ENCODE results near the gene AUTS2. TPM values are rescaled to one million over a fixed set of nuclear protein-coding genes. Genes with fewer than 3 reads are reported as not detected.

AUTS2 gene
- total RNA-seq, 1 experiment from 2014 or later: not detected

DNA sequence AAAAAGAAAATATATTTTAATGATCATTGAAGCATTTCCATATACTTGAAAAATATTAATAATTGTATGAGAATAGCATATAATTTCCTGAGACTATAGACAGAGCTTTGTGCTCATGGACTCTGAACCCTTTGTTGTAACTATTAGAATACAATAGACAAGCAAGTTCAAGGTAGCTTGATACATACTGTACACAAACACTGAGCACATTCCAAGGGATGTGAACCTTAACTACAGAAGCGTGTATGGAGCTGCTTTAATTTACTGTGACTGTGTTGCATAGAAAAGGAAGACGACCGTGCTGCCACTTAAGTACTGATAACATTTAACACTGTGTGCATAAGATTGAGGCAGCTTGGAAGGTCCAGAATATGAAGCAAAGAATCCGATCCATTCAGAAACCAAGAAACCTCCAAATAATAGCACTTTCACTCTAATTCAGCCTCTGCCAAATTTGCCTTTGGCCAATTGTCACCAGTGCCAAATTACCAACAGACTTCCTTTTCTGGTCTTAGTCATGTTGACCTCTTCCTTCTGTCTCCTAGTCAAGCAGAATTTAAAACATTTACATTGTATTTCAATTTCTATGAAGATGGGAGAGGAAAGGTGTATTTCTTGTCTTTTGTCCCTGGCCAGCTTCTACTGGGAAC is 967.6 kb downstream of the AUTS2 start:
- no peak overlapping the region for H3K4me3 Mint-ChIP-seq (ENCODE audit: low read depth, unreplicated experiment)
- H3K27ac Mint-ChIP-seq (ENCODE audit: unreplicated experiment): no peak overlapping the region
- no peak for TF ChIP-seq CTCF (IDR thresholded peaks at IDR 0.05; ENCODE audit: unreplicated experiment)
- CTCF ChIA-PET: no interaction called here
- no peaks in the 10 kb centered on the region for H3K27me3 Mint-ChIP-seq (ENCODE audit: unreplicated experiment)
- H3K9me3 Mint-ChIP-seq (ENCODE audit: low read depth, unreplicated experiment): peaks cover 8% of the 10 kb centered on the region
- H3K4me1 Mint-ChIP-seq (ENCODE audit: low read depth, unreplicated experiment): no peaks in the 10 kb centered on the region
- intact Hi-C loops (cut with micrococcal nuclease; ENCODE audit: unreplicated experiment): no loop called here
- no TSS peak for BruUV-seq (replicated peaks)
- no peak for DNase-seq
- no peaks in the 10 kb centered on the region for H3K36me3 Mint-ChIP-seq (ENCODE audit: insufficient read depth, unreplicated experiment)

- CTCF ChIA-PET: no interaction called here
- BruUV-seq (replicated peaks): no TSS peak
- no peaks in the 10 kb centered on the region for H3K36me3 Mint-ChIP-seq (ENCODE audit: insufficient read depth, unreplicated experiment)
Measured at GRCh38 chr7:70566671-70567070, 968.4 kb downstream of the AUTS2 start.

GRCh38 chr7:70568674-70569334 is 970.5 kb downstream of the AUTS2 start:
- Mint-ChIP-seq H3K4me3 (ENCODE audit: low read depth, unreplicated experiment) (no peak overlapping the region), H3K27ac (ENCODE audit: unreplicated experiment) (no peak overlapping the region), H3K4me1 (ENCODE audit: low read depth, unreplicated experiment) (no peaks in the 10 kb centered on the region), H3K27me3 (ENCODE audit: unreplicated experiment) (no peaks in the 10 kb centered on the region), H3K9me3 (ENCODE audit: low read depth, unreplicated experiment) (peaks cover 5% of the 10 kb centered on the region), H3K36me3 (ENCODE audit: insufficient read depth, unreplicated experiment) (no peaks in the 10 kb centered on the region)
- BruUV-seq (replicated peaks): no TSS peak
- no peak for TF ChIP-seq CTCF (IDR thresholded peaks at IDR 0.05; ENCODE audit: unreplicated experiment)
- no peak for DNase-seq
- intact Hi-C loops (cut with micrococcal nuclease; ENCODE audit: unreplicated experiment): no loop called here
- CTCF ChIA-PET: no interaction called here

More at GRCh38 chr7:70566671-70567070, 968.4 kb downstream of the AUTS2 start:
- no peaks in the 10 kb centered on the region for H3K4me1 Mint-ChIP-seq (ENCODE audit: low read depth, unreplicated experiment)
- no peak for TF ChIP-seq CTCF (IDR thresholded peaks at IDR 0.05; ENCODE audit: unreplicated experiment)
- H3K9me3 Mint-ChIP-seq (ENCODE audit: low read depth, unreplicated experiment): peaks cover 8% of the 10 kb centered on the region
- no peak overlapping the region for H3K4me3 Mint-ChIP-seq (ENCODE audit: low read depth, unreplicated experiment)
- H3K27me3 Mint-ChIP-seq (ENCODE audit: unreplicated experiment): no peaks in the 10 kb centered on the region
- no peak overlapping the region for H3K27ac Mint-ChIP-seq (ENCODE audit: unreplicated experiment)
- no peak for DNase-seq
- intact Hi-C loops (cut with micrococcal nuclease; ENCODE audit: unreplicated experiment): no loop called here

DNA sequence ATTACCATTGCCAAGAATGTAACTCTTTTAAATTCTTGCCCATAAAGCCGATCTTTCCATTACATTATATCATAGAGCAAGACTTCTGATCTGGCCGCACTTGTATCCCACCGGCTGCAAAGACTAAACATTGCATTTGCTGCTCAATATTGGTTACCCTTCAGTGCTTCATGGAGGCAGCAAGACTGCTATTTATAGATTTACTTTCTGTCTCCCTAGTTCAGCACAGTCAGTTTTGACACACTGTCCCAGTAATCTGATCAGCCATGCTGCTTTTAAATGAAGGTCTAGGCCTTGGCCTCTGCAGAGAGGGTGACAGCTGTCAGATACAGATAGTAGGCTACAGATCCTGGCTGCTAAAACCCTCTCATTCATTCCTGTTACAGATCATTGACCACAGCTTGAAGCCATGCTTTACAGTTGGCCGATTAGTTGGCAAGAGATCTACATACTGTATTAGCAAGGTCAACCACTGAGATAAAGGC is 971.1 kb downstream of the AUTS2 start:
- H3K36me3 Mint-ChIP-seq (ENCODE audit: insufficient read depth, unreplicated experiment): no peaks in the 10 kb centered on the region
- no peak overlapping the region for H3K27ac Mint-ChIP-seq (ENCODE audit: unreplicated experiment)
- no peak overlapping the region for H3K4me3 Mint-ChIP-seq (ENCODE audit: low read depth, unreplicated experiment)
- DNase-seq: no peak
- H3K27me3 Mint-ChIP-seq (ENCODE audit: unreplicated experiment): no peaks in the 10 kb centered on the region
- H3K4me1 Mint-ChIP-seq (ENCODE audit: low read depth, unreplicated experiment): no peaks in the 10 kb centered on the region
- no TSS peak for BruUV-seq (replicated peaks)
- H3K9me3 Mint-ChIP-seq (ENCODE audit: low read depth, unreplicated experiment): peaks cover 5% of the 10 kb centered on the region
- CTCF ChIA-PET: no interaction called here
- TF ChIP-seq CTCF (IDR thresholded peaks at IDR 0.05; ENCODE audit: unreplicated experiment): no peak
- intact Hi-C loops (cut with micrococcal nuclease; ENCODE audit: unreplicated experiment): no loop called here
